SU-DHL-6 (cell line): ENCODE data around the gene CTSG.

Experiments
- H2AFZ ChIP-seq: fragments of 200-600 bp; sonication (generic); 2 replicates; pipeline ENCODE4 v1.6.1; 2014; ENCODE audit warnings: low read depth, mild to moderate bottlenecking, moderate library complexity, mixed read lengths, antibody characterized with exemption, low read length; ENCODE audit not compliant: severe bottlenecking
- H3F3A ChIP-seq: fragments of 200-600 bp; shearing (Covaris generic); 2 replicates; pipeline ENCODE4 v1.6.0; 2016; ENCODE audit warnings: antibody characterized with exemption, mild to moderate bottlenecking; ENCODE audit not compliant: insufficient read depth
- H3K27ac ChIP-seq: fragments of 200-600 bp; sonication (generic); 2 replicates; pipeline ENCODE4 v1.5.1; 2016; ENCODE audit warnings: low read depth, mild to moderate bottlenecking, low read length, moderate library complexity, mixed read lengths
- H3K27me3 ChIP-seq: fragments of 200-600 bp; sonication (generic), shearing (Covaris generic); 2 replicates; pipeline ENCODE4 v1.6.0; 2014; ENCODE audit warnings: mild to moderate bottlenecking, low read length
- H3K36me3 ChIP-seq: fragments of 200-600 bp; sonication (generic); 2 replicates; pipeline ENCODE4 v1.6.1; 2014; ENCODE audit warnings: mild to moderate bottlenecking, low read length, mixed read lengths
- H3K4me2 ChIP-seq: fragments of 300-600, 200-600 bp; shearing (Covaris generic), sonication (generic); 2 replicates; pipeline ENCODE4 v1.6.0; 2014; ENCODE audit warnings: low read length, low read depth, mild to moderate bottlenecking; ENCODE audit not compliant: poor library complexity, severe bottlenecking
- H3K4me3 ChIP-seq: fragments of 200-600 bp; sonication (generic); 2 replicates; pipeline ENCODE4 v1.5.1; 2014; ENCODE audit warnings: antibody characterized with exemption, low read length, mild to moderate bottlenecking, mixed read lengths; ENCODE audit not compliant: insufficient read depth, poor library complexity, severe bottlenecking
- H3K79me2 ChIP-seq: fragments of 200-600 bp; sonication (generic); 2 replicates; pipeline ENCODE4 v1.6.1; 2014; ENCODE audit warnings: mild to moderate bottlenecking, low read length, moderate library complexity; ENCODE audit not compliant: insufficient read depth
- H3K9ac ChIP-seq: fragments of 200-600 bp; sonication (generic); 2 replicates; pipeline ENCODE4 v1.7.0; 2014; ENCODE audit warnings: mild to moderate bottlenecking, low read length
- H3K9me2 ChIP-seq: fragments of 200-600 bp; sonication (generic); replicated peaks from 2 replicates; pipeline ENCODE4 v1.6.1; 2014; ENCODE audit warnings: low read length; ENCODE audit not compliant: insufficient read depth
- H3K9me3 ChIP-seq: fragments of 200-600 bp; sonication (generic); 2 replicates; pipeline ENCODE4 v1.6.1; 2014; ENCODE audit warnings: low read length, mixed read lengths; ENCODE audit not compliant: insufficient read depth
- H4K20me1 ChIP-seq: fragments of 200-600 bp; sonication (generic); 2 replicates; pipeline ENCODE4 v1.6.1; 2014; ENCODE audit warnings: low read depth, mild to moderate bottlenecking, antibody characterized with exemption, low read length, moderate library complexity, mixed read lengths
- EZH2phosphoT487 ChIP-seq: fragments of 200-600 bp; sonication (generic), shearing (Covaris generic); conservative IDR thresholded peaks from 2 replicates; pipeline ENCODE4 v1.6.1; 2018; ENCODE audit warnings: mild to moderate bottlenecking, antibody characterized with exemption, low read length, moderate library complexity, mixed read lengths
- TF ChIP-seq, protein P1 (sequence below): fragments of 200-600 bp; sonication (generic); IDR thresholded peaks from one replicate; pipeline ENCODE4 v1.5.1; 2017; ENCODE audit warnings: antibody characterized with exemption, mild to moderate bottlenecking, low read length, moderate library complexity; ENCODE audit not compliant: insufficient read depth, poor library complexity, severe bottlenecking

Gene CTSG

DNA sequence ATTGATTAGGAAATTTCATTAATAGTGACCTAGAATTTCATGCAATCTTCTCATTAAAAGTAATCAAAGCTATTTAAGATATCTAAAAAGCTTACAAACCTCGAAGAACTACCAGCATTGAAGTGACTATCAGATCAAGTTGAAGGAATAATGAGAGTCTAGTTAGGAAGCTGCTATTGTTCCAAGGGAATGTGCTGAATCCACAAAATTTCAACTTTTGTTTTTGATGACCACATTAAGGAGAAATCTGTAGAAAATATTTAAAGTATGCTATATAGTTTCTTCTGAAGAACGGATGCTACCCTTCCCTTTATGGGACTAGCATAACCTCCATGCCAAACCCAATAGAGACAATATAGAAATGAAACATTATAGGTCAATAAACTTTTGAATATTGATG is 2.5 kb upstream of the CTSG start:
- no peaks in the 10 kb centered on the region for H3K27me3 ChIP-seq
- H3K9me2 ChIP-seq, result no peaks in the 10 kb centered on the region
- no peak overlapping the region for H3K4me3 ChIP-seq
- no peaks in the 10 kb centered on the region for H3F3A ChIP-seq
- no peaks in the 10 kb centered on the region for H3K36me3 ChIP-seq
- no peak overlapping the region for H3K27ac ChIP-seq
- no peaks in the 10 kb centered on the region for H3K79me2 ChIP-seq
- H4K20me1 ChIP-seq, result no peaks in the 10 kb centered on the region
- no peak overlapping the region for H2AFZ ChIP-seq
- TF ChIP-seq EZH2phosphoT487, result no peak
- TF ChIP-seq, protein P1, sequence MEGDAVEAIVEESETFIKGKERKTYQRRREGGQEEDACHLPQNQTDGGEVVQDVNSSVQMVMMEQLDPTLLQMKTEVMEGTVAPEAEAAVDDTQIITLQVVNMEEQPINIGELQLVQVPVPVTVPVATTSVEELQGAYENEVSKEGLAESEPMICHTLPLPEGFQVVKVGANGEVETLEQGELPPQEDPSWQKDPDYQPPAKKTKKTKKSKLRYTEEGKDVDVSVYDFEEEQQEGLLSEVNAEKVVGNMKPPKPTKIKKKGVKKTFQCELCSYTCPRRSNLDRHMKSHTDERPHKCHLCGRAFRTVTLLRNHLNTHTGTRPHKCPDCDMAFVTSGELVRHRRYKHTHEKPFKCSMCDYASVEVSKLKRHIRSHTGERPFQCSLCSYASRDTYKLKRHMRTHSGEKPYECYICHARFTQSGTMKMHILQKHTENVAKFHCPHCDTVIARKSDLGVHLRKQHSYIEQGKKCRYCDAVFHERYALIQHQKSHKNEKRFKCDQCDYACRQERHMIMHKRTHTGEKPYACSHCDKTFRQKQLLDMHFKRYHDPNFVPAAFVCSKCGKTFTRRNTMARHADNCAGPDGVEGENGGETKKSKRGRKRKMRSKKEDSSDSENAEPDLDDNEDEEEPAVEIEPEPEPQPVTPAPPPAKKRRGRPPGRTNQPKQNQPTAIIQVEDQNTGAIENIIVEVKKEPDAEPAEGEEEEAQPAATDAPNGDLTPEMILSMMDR, result no peak
- no peaks in the 10 kb centered on the region for H3K9me3 ChIP-seq
- H3K9ac ChIP-seq, result no peak overlapping the region
- no peak overlapping the region for H3K4me2 ChIP-seq

DNA sequence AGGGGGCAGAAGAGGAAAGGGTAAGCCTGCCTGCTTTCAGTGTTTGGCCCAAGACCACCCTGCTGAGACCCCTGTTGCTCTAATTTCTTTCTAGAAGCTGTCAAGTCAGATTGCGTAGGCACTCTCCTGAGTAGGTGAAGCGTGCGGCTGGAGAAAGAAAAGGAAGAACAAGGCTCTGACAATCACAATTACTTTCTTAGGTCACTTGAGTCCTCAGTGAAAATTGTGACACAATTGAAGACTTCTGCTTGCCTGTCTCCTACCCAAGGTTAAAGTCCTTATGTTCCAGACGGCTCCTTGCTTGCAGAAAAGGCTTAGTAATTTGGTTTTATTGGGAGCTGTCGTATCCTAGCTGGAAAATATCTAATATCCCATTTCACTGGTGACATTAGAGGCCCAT is 721 bp upstream of the CTSG start:
- no peaks in the 10 kb centered on the region for H3K9me2 ChIP-seq
- no peaks in the 10 kb centered on the region for H3K79me2 ChIP-seq
- H3K9me3 ChIP-seq, result no peaks in the 10 kb centered on the region
- no peak overlapping the region for H3K4me2 ChIP-seq
- H3F3A ChIP-seq, result no peaks in the 10 kb centered on the region
- no peak overlapping the region for H3K9ac ChIP-seq
- H3K27ac ChIP-seq, result no peak overlapping the region
- H3K27me3 ChIP-seq, result no peaks in the 10 kb centered on the region
- H3K4me3 ChIP-seq, result no peak overlapping the region
- no peaks in the 10 kb centered on the region for H3K36me3 ChIP-seq
- H2AFZ ChIP-seq, result no peak overlapping the region
- no peaks in the 10 kb centered on the region for H4K20me1 ChIP-seq
- TF ChIP-seq, protein P1, result no peak
- no peak for TF ChIP-seq EZH2phosphoT487

DNA sequence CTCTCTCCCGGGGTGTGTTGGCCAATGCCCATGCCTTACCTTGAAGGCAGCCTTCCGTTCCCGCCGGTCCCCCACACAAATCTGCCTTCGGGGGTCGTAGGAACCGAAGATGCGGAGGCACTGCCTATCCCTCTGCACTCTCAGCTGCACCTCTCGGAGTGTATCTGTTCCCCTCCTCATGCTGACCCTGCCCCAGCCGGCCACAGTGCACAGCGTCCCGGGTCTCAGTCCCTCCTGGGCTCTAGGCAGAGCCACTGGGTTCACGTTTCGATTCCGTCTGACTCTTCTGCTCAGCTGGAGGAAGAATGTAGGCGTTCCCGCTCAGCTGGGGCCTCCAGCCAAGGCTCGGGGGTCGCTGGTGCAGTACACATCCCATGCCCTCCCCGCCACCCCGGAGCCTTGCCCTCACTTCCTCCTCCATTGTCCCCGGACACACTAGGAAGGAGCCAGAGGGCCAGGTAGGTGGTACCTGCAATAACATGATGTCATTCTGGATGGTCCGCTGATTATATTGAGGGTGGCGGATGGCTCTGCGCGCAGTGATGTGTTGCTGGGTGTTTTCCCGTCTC is 1.8 kb downstream of the CTSG start:
- H2AFZ ChIP-seq, result no peak overlapping the region
- H3K9me3 ChIP-seq, result no peaks in the 10 kb centered on the region
- TF ChIP-seq EZH2phosphoT487, result no peak
- TF ChIP-seq, protein P1, result no peak

More for the DNA sequence above, 1.8 kb downstream of the CTSG start:
- Histone ChIP-seq H4K20me1 (no peaks in the 10 kb centered on the region), H3F3A (no peaks in the 10 kb centered on the region), H3K79me2 (no peaks in the 10 kb centered on the region), H3K36me3 (no peaks in the 10 kb centered on the region), H3K27ac (no peak overlapping the region), H3K9ac (no peak overlapping the region), H3K27me3 (peaks cover 5% of the 10 kb centered on the region; the same call in 1 of the 2 replicates), H3K4me3 (no peak overlapping the region), H3K9me2 (no peaks in the 10 kb centered on the region), H3K4me2 (no peak overlapping the region)
